Right ventricle myocardium inferior (tissue), 1 donor: ENCODE measurements around the gene IL17RD. TPM values are rescaled to one million over a fixed set of nuclear protein-coding genes. Genes with fewer than 3 reads are reported as not detected.

ENCODE experiments used
- ATAC-seq: fragments of 200-7000 bp; cut with Tn5 transposase; one replicate; pipeline ENCODE4 v1.9.1; 2020; ENCODE audit warnings: mild to moderate bottlenecking, moderate library complexity
- DNase-seq: peaks from one replicate; pipeline ENCODE4 v3.0.0; 2021; ENCODE audit errors: missing footprints
- intact Hi-C: fragments of 100-400 bp; cut with DNase I; formaldehyde crosslinking; loops from one replicate; pipeline ENCODE4 v1.11.0; 2022
- total RNA-seq: library from RNA; stranded (reverse); fragmentation: NEBNext Ultra II Directional; extraction: Animal tissue kit (Norgen Biotek cat#: 25700); gene quantifications from one replicate; pipeline ENCODE4 v1.2.1, GENCODE V29; 2021
- donor health status: DM: no; HTN: yes; CAD: no; lungs with severe emphysema.

The IL17RD gene
- total RNA-seq, 1 donor from 2014 or later = 6.7 TPM

DNA sequence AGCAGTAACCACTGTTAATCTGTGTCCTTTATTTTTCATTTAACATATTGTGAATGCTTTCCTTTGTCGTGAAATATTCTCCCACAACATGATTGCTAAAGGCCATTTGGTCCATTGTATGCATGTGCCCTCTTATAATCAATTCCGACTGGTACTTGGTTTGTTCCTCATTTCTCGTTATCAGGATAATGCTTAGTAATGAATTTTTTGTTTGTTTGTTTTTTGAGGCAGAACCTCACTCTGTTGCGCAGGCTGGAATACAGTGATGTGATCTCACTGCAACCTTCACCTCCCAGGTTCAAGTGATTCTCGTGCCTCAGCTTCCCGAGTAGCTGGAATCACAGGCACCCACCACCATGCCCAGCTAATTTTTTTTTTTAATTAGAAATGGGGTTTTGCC, 82.7 kb downstream of the IL17RD start:
- intact Hi-C loops = no loop called here
- ATAC-seq (no peak), DNase-seq (no peak)

DNA sequence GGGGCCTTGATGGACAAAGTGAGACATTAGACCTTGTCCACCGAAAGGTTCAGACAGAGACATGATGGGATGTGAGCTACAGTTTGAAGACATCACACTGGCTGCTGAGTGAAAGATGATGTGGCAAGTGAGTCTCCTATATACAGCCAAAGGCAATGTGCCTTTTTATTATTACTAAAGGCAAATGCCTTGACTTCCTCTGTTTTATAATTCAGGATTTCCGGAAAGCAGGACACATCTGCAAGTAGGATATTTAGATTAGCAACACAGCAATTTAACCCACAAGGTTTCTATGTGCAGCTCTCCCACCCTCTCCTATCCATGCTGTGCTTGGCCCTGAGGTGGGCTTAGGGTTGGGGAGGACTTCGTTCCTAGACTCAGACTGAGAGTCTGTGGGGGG, 84.0 kb downstream of the IL17RD start:
- intact Hi-C loops = no loop called here
- no peak for DNase-seq
- ATAC-seq = no peak

DNA sequence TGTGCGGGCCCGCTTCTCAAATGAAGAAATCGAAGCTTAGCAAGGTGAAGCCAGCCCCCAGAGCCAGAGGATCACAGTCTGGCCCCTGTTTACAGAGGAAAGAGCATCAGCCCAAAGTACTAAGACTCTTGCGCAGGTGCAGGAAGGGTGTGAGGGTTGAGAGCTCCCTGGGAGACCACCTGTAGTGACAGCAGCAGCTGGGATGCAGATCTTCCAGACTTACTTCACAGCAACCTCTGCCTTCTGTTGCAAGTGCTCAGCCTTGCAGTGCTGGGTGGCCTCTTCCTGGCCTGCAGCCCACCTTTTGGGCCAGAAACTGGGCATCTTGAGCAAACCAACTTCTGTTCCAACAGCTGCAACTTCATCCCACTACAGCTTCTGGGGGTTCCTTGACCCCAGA, 85.0 kb downstream of the IL17RD start:
- DNase-seq (no peak), ATAC-seq (no peak)
- intact Hi-C loops = no loop called here

DNA sequence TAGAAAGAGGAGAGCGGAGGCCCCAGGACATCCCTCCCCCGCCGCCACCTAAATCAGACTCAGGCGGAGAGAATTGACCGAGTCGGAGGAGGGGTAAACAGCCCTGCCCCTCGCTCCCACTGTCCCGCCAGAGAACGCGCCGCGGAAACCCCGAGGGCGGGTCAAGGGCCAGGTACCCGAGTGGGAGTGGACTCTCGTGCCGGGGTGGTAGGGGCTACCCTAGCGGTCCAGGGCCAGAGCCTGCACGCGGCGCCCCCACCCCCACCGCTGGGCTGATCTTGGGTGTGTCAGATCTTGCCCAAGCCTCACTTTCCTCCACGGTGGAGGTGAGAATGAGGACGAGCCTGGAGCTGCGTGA, 85.7 kb downstream of the IL17RD start:
- intact Hi-C loops = loop anchor here (2.0 kb wide), 1 partner anchor 85 kb away; no protein-coding TSS in a partner anchor
- peak; percentile 63 for DNase-seq
- peak; percentile 14 for ATAC-seq

DNA sequence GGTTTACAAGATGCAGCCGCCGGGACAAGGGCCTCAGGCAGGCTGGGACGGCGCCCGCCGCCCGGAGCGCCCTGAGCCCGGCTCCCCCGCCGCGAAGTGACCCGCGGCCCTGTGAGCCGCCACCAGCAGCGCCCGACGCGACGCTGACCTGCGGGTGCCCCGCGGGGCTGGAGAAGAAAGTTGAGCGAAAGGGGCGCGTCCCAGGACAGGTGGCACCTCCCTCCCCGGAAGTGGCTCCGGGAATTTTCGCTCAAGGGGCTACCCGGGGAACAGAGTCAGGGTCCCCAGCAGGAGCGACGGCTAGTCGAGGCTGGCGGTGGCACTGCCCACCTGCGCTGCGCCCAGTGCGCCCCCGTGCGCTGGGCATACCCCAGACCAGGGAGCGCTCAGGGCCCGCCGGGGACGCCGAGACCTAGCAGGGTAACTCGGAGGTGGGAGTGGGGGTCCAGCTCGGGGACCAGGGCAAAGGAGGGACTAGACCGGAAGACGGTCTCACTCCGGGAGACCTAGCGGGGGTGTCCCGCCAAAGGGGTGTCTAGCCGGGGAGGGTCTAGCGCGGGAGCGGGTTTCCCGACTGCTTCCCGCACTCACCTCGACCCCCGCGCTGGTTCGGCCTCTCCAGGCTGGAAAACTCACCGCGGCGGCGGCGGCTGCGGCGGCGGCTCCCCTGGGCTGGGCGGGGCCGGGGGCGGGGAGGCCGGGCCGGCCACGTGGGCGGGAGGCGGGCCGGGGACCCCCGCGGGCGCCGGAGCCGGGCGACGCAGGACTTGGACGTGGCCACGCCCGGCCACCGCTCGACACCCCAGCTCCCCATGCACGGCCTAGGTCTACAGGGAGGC, 86.3 kb downstream of the IL17RD start:
- intact Hi-C loops = loop anchor here (2.0 kb wide), 1 partner anchor 84 kb away; no protein-coding TSS in a partner anchor
- DNase-seq = peak; percentile 73
- peak; percentile 74 for ATAC-seq

DNA sequence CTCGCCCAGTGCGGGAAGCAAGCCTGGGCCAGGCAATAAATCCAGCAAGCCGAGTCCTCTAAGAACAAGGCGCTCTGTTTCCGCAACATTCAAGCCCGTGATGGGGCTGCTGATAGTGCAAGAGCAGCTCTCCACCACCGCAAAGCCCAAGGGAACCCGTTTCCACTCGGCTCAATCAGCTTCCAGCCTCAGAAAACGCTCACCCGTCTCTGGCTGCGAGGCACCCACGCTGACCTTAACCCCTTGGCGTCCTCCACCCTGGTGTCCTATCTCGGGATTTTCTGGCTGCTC, 86.9 kb downstream of the IL17RD start:
- no peak for ATAC-seq
- peak; percentile 69 for DNase-seq
- intact Hi-C loops = loop anchor here (2.0 kb wide), 1 partner anchor 83 kb away; no protein-coding TSS in a partner anchor

DNA sequence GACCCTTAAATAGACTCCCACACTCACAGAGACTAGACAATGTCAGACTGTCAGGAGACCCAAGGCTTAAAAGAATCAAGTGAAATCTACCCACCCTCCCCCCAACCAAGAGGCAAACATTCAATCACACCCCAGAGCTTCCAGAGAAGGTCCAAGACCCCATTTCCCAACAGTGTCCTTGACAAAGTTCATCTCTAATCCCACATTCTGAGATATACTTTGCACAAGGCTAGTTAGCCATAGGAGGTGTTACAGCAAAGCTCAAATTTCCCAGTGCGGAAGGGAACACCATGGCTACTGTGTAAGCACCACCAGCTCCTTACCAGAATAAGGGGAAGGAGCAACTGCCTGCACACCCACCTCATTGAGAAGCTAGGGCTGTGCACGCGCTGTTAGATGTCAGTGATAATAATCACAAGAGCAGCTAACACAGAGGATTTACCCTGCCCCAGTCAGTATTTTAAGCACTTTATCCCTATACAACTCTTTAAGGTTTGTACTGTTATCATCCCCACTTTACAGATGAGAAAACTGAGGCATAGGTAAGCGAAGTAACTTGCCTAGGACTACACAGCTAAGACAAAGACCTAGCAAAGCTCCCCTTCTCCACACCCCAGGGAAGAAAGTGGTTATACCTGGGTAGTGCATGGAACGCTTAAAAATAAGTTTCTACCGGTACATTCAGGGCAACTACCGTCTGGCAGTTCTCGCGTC, 87.4 kb downstream of the IL17RD start:
- DNase-seq = no peak
- intact Hi-C loops = loop anchor here (2.0 kb wide), 1 partner anchor 83 kb away; no protein-coding TSS in a partner anchor
- ATAC-seq = no peak

DNA sequence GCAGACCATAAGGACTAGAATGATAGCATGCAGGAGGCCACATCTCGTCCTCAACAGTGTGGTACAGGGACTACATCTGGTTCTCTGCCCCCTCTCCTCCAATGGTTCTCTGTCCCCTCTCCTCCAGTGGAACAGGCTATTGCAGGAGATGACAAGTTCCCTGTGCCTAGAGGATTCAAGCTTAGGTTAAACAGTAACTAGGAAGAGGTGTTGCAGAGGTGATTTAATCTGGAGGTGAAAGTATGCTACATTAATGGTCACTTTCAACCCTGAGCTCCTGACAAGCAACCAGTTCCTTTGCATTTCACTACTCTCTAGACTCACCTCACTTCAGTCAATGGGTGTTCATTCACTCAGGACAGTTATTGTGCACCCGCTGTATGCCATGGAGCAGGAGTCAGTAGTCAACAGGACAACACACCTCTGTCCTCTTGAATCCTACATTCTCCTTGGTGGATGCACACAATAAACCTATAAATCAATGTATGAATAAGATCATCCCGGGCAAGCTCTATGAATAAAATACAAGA, 88.7 kb downstream of the IL17RD start:
- intact Hi-C loops = no loop called here
- DNase-seq (no peak), ATAC-seq (no peak)

DNA sequence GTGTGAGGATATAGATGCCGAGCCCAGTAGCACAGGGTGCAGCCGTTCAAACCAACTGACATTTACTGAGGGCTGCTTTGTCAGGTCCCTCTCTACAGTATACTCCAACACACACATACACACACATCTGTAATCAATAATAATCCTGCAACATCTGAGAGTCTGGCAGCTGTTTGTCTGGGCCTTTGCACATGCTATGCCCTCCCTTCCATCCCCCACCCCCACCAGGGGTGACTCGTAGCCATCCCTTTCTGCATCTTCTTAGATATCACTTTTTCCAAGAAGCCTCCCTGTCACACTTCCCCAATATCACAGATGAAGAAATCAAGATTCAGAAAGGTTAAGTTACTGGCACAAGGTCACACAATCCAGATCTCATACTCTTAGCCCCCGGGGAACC, 91.0 kb downstream of the IL17RD start:
- intact Hi-C loops = no loop called here
- ATAC-seq (no peak), DNase-seq (no peak)

DNA sequence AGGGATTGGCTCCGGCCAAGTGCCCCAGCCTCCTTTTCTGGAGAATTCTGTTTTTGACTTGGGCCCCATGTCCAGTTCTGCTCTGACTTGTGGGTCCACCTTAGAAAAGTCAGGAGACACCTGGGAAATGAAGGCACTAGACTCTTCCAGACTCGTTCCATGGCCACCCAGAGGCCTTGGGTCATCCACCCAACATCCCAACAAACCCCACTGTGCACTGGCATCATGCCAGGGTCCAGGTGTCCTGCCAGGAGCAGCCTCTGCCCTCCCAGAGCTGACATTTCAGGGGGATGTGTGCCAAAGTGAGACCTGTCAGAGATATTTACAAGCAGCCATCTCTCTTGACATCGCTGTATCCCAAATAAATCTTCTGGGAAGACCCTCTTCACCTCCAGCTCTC, 91.5 kb downstream of the IL17RD start:
- DNase-seq = no peak
- no peak for ATAC-seq
- intact Hi-C loops = no loop called here

DNA sequence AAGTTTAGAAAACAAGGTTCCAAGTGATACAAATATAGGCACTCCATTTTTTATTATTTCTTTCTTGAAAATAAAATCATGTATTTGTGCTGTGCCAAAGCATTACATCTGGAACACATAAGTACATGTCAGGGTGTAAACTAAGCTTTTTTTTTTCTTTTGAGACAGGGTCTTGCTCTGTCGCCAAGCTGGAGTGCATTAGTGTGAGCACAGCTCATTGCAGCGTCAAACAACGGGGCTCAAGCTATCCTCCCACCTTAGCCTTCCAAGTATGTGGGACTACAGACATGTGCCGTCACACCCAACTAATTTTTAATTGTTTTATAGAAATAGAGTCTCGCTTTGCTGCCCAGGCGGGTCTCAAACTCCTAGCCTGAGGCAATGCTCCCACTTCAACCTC, 95.7 kb downstream of the IL17RD start:
- no peak for ATAC-seq
- intact Hi-C loops = no loop called here

DNA sequence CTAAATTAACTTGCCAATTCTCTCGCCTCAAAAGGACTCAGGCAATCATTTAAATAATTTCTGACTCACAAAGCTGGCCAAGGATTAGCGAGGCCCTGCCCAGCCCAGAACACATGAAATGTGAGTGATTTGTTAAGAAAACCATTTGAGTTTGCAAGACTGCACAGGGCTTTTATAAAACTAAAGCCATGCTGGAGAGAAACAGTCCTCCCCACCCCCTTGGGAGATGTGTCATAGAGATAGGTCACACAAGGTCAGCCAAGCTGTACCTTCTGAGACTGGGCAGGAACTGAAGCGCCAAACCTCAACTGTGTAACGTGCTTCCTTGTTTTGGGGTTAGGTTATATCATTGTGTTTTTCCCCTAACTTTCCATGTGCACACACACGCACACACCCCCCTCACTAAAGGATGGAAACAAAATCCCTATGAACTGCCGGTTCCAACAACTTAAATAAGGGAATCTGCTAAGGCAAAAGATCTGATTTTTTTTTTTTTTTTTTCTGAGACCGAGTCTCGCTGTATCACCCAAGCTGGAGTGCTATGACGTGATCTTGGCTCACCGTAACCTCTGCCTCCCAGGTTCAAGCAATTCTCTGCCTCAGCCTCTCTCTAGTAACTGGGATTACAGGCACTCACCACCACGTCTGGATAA, 96.6 kb downstream of the IL17RD start:
- ATAC-seq = peak; percentile 93
- intact Hi-C loops = no loop called here
- peak; percentile 68 for DNase-seq

More for the DNA sequence above, 95.7 kb downstream of the IL17RD start:
- DNase-seq = no peak

DNA sequence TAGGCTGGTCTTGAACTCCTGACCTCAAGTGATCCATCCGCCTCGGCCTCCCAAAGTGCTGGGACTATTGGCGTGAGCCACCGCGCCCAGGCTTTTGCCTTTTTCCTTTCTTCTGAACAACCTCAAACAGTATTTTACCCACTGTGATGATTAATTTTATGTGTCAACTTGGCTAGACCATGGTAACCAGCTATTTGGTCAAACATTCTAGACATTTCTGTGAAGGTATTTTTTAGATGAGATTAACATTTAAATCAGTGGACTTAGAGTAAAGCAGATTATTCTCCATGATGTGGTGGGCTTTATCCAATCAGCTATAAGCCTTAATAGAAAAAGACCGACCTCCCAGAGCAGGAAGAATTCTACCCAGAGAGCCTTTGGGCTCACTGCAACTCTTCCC, 98.7 kb downstream of the IL17RD start:
- DNase-seq (no peak), ATAC-seq (no peak)
- intact Hi-C loops = no loop called here

DNA sequence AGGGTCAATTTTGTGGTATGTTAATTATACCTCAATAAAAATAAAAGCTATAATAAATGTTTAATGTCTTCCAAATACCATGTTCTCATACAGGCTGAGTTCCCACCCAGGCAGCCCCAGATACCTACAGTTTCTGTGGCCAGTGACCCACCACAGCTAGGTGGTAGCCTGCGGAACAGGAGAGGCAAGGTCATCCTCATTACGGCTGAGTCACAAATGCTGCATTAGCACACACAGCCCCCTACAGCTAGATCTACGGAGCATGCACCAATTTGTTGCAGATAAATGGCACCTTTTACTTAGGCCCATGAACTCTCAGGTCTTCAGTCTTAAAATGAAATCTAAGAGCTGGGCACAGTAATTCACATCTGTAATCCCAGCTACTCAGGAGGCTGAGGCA, 99.6 kb downstream of the IL17RD start:
- DNase-seq (no peak), ATAC-seq (no peak)
- intact Hi-C loops = no loop called here

DNA sequence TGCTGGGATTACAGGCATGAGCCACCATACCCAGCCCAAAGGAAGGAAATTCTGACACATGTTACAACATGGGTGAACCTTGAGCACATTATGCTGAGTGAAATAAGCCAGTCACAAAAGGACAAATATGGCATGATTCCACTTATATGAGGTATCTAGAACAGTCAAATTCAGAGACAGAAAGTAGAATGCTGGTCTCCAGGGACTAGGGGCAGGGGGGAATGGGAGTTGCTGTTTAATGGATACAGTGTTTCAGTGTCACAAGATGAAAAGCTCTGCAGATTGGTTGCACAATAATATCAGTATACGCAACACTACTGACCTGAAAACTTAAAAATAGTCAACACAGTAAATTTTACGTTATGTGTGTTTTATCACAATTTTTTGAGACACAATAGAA, 100.6 kb downstream of the IL17RD start:
- ATAC-seq = no peak
- intact Hi-C loops = no loop called here
- no peak for DNase-seq

DNA sequence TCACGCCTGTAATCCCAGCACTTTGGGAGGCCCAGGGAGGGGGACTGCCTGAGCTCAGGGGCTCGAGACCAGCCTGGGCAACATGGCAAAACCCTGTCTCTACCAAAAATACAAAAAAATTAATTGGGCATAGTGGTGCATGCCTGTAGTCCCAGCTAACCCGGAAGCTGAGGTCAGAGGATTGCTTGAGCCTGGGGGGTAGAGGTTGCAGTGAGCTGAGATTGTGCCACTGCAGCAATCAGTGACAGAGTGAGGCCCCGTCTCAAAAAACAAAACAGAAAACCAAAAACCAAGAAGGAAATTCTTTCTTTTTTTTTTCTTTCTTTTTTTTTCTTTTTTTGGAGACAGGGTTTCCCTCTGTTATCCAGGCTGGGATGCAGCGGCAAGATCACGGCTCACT, 101.2 kb downstream of the IL17RD start:
- intact Hi-C loops = no loop called here
- ATAC-seq (no peak), DNase-seq (no peak)

DNA sequence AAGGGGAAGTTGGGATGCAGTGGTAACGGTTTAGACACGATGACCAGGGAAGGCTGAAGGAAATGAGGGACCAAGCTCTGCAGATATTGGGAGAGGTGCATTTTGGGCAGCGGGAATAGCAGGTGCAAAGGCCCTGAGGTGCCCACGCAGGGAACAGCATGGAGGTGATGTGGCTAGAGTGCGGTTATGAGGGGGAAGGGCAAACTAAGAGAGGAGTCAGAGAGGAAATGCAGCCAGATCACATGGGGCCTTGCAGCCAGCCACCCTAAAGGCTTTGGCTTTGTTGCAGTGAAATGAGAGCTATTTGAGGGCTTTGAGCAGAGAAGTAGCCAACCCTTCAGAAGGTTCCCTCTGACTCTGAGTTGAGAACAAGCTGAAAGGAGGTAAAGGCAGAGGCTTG, 102.1 kb downstream of the IL17RD start:
- ATAC-seq = no peak
- intact Hi-C loops = no loop called here
- no peak for DNase-seq

DNA sequence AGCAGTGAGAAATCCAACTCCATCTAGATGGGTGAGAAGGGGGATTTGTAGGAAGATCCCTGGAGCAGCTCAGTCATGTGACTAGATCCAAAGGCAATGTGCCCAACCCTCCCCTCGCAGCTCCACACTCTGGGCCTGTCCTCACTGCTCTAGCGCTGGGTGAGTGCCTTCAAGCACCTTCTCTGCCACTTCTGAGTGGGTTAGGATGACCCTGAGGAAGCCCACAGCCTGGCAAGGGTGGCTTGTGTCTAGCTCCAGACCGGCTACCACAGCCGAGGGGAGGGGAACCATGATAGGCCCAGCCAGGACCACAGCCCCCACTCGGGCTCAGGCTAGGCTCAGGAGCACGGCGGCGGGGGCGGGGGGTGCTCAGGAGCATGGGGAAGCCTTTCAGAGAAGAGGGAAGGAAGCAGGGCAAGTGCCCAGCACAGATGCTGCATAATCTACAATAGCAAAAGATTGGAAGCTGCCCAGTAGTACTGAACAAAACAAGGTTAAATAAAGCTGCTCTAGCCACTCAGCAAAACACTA, 103.0 kb downstream of the IL17RD start:
- intact Hi-C loops = no loop called here
- ATAC-seq = peak; percentile 41
- DNase-seq = no peak

DNA sequence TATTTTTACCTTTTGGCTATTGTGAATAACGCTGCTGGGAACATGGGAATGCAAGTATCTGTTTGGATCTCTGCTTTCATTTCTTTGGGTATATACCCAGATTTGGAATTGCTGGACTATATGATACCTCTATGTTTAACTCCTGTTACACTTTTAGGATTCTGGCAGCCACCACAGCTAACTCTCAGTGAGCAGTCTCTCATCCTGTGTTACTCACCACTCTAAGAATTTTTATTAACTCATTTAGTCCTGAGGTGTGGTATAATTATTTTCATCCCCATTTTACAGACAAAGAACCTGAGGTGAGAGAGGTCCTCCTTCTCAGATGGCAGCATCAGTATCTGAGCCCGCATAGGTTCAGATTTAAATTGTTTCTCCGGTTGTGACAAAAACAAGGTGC, 103.6 kb downstream of the IL17RD start:
- intact Hi-C loops = no loop called here
- DNase-seq = no peak
- ATAC-seq = no peak
